AG04450 (cell line): ENCODE results near the gene CLDN18. TPM values are rescaled to one million over a fixed set of nuclear protein-coding genes. Genes with fewer than 3 reads are reported as not detected.

ENCODE experiments used
- CTCF ChIA-PET: fragments of 300-600, 350-600 bp; formaldehyde crosslinking; extraction: SDS; loops from one replicate; lab custom pipeline; 2022; ENCODE audit warnings: antibody characterized with exemption, inconsistent platforms; lab: Charles Lee
- POLR2A ChIA-PET: fragments of 350-600 bp; formaldehyde crosslinking; extraction: SDS; loops from one replicate; lab custom pipeline; 2021; ENCODE audit warnings: antibody characterized with exemption, inconsistent platforms; lab: Yijun Ruan, JAX
- DNase-seq: peaks from one replicate; pipeline ENCODE4 v3.0.0-alpha.2; 2011; ENCODE audit warnings: low read depth, low spot score
- H3K27ac ChIP-seq: one replicate; pipeline ENCODE4 v1.5.1; 2012; ENCODE audit warnings: low read depth, low read length, control low read depth
- H3K27me3 ChIP-seq: one replicate; pipeline ENCODE4 v1.6.0; 2012; ENCODE audit warnings: low read length; ENCODE audit not compliant: control insufficient read depth, insufficient read depth
- H3K4me3 ChIP-seq: 2 replicates; pipeline ENCODE4 v1.5.1; 2011; ENCODE audit warnings: mild to moderate bottlenecking, low read depth, low read length, control low read depth
- H3K9me3 ChIP-seq: 2 replicates; pipeline ENCODE4 v1.5.1; 2012; ENCODE audit warnings: low read length; ENCODE audit not compliant: control insufficient read depth, insufficient read depth
- CTCF ChIP-seq: IDR thresholded peaks from 2 replicates; pipeline ENCODE4 v1.5.1; 2011; ENCODE audit warnings: low read depth, low read length, control low read depth, inconsistent platforms
- polyA plus RNA-seq: library from polyadenylated mRNA; depleted of rRNA; stranded (reverse); fragments of >200 nt; gene quantifications from 2 replicates; pipeline ENCODE4 v1.2.3, GENCODE V29; 2011

Gene CLDN18
- polyA plus RNA-seq, 1 experiment = not detected

- ChIA-PET POLR2A (no interaction called here), CTCF (no interaction called here)
- Histone ChIP-seq H3K27ac (no peak overlapping the region), H3K4me3 (no peak overlapping the region), H3K9me3 (no peaks in the 10 kb centered on the region), H3K27me3 (no peaks in the 10 kb centered on the region)
- TF ChIP-seq CTCF = no peak
- no peak for DNase-seq
These were observed 36.1 kb downstream of the CLDN18 start for GRCh38 chr3:138046085-138046484.

- no peak for TF ChIP-seq CTCF
- DNase-seq = no peak
- Histone ChIP-seq H3K4me3 (no peak overlapping the region), H3K27me3 (no peaks in the 10 kb centered on the region), H3K9me3 (no peaks in the 10 kb centered on the region), H3K27ac (no peak overlapping the region)
- POLR2A ChIA-PET = no interaction called here
- CTCF ChIA-PET = interaction anchor here (0.7 kb wide), 1 partner anchor 946 kb away, joined by 5 read pairs; no protein-coding TSS in a partner anchor
These were observed 37.0 kb downstream of the CLDN18 start for GRCh38 chr3:138046955-138047354.

- Histone ChIP-seq H3K27ac (no peak overlapping the region), H3K4me3 (no peak overlapping the region), H3K9me3 (no peaks in the 10 kb centered on the region), H3K27me3 (no peaks in the 10 kb centered on the region)
- CTCF ChIA-PET = interaction anchor here (0.7 kb wide), 1 partner anchor 947 kb away, joined by 5 read pairs; no protein-coding TSS in a partner anchor
- TF ChIP-seq CTCF = no peak
- DNase-seq = no peak
- POLR2A ChIA-PET = no interaction called here
These were observed 37.7 kb downstream of the CLDN18 start for GRCh38 chr3:138047596-138048158.

- Histone ChIP-seq H3K4me3 (no peak overlapping the region), H3K27me3 (no peaks in the 10 kb centered on the region), H3K9me3 (no peaks in the 10 kb centered on the region), H3K27ac (peak overlapping the region; percentile 89)
- CTCF ChIA-PET = interaction anchor here (0.8 kb wide), 1 partner anchor 78 kb away, joined by 3 read pairs; no protein-coding TSS in a partner anchor
- peak; percentile 64 for DNase-seq
- TF ChIP-seq CTCF = peak; percentile 2; the same call in 1 of the 2 replicates
- POLR2A ChIA-PET = no interaction called here
These were observed 39.4 kb downstream of the CLDN18 start for GRCh38 chr3:138049157-138049919.
